ENCODE measurements around the gene DGLUCY.
"Not testable (repeated sequence)": the region's sequence is repeated elsewhere in the genome, so short reads cannot be mapped to it uniquely, and the experiment has no call there.

DNA sequence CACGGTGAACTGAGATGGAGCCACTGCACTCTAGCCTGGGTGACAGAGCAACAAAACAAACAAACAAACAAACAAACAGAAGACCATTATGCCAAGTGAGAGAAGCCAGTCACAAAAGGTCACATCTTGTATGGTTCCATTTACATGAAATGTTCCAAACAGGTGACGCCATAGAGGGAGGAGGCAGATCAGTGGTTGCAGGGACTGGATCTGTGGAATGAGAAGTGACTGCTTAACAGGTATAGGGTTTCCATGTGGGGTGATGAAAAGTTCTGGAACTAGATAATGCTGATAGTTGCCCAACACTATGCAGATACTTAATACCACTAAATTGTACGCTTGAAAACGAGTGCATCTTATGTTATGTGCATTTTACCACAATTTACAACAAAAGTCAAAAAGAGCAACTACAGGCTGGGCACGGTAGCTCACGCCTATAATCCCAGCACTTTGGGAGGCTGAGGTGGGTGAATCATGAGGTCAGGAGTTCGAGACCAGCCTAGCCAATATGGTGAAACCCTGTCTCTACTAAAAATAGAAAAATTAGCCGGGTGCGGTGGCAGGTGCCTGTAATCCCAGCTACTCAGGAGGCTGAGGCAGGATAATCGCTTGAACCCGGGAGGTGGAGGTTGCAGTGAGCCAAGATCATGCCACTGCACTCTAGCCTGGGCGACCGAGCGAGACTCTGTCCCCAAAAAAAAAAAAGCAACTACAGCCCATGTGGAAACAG lies 20.0 kb upstream of the DGLUCY start:
- TF ChIP-seq, protein P1, sequence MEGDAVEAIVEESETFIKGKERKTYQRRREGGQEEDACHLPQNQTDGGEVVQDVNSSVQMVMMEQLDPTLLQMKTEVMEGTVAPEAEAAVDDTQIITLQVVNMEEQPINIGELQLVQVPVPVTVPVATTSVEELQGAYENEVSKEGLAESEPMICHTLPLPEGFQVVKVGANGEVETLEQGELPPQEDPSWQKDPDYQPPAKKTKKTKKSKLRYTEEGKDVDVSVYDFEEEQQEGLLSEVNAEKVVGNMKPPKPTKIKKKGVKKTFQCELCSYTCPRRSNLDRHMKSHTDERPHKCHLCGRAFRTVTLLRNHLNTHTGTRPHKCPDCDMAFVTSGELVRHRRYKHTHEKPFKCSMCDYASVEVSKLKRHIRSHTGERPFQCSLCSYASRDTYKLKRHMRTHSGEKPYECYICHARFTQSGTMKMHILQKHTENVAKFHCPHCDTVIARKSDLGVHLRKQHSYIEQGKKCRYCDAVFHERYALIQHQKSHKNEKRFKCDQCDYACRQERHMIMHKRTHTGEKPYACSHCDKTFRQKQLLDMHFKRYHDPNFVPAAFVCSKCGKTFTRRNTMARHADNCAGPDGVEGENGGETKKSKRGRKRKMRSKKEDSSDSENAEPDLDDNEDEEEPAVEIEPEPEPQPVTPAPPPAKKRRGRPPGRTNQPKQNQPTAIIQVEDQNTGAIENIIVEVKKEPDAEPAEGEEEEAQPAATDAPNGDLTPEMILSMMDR (IDR thresholded peaks at IDR 0.05) = not testable (repeated sequence)
- TF ChIP-seq POLR2A (IDR thresholded peaks at IDR 0.05) = not testable (repeated sequence)

Measured in ovary (tissue), 3 donors.